ENCODE results near the gene CACNG6.

GRCh38 chr19:54041969-54042606, 50.7 kb downstream of the CACNG6 start:
- TF ChIP-seq CTCF (IDR thresholded peaks at IDR 0.05) (no peak), EP300 (IDR thresholded peaks at IDR 0.05) (no peak)
